Activated CD8-positive, alpha-beta T cell treated with anti-CD3 and anti-CD28 coated beads for 36 hours (primary cell): Measurements from ENCODE around the gene CDH3. TPM values are rescaled to one million over a fixed set of nuclear protein-coding genes. Genes with fewer than 3 reads are reported as not detected.

ENCODE experiments used
- ATAC-seq: fragments of 200-7000 bp; cut with Tn5 transposase; one replicate; pipeline ENCODE4 v1.10.0; 2021; ENCODE audit warnings: mild to moderate bottlenecking, moderate library complexity
- CTCF ChIA-PET: fragments of 350-600 bp; sonication (Branson Sonifier 250); formaldehyde crosslinking; loops from one replicate; lab custom pipeline; 2021; ENCODE audit warnings: antibody characterized with exemption; lab: Charles Lee
- POLR2A ChIA-PET: fragments of 350-600 bp; sonication (Branson Sonifier 250); formaldehyde crosslinking; loops from one replicate; lab custom pipeline; 2021; ENCODE audit warnings: antibody characterized with exemption; lab: Charles Lee
- DNase-seq: peaks from one replicate; pipeline ENCODE4 v3.0.0-alpha.2; 2020
- H3K27ac Mint-ChIP-seq: one replicate; pipeline ENCODE4 v1.8.0; 2021; ENCODE audit warnings: mild to moderate bottlenecking, mixed read lengths
- H3K27me3 Mint-ChIP-seq: one replicate; pipeline ENCODE4 v1.8.0; 2021; ENCODE audit warnings: mixed read lengths
- H3K36me3 Mint-ChIP-seq: one replicate; pipeline ENCODE4 v1.8.0; 2021; ENCODE audit warnings: low read depth, mixed read lengths
- H3K4me1 Mint-ChIP-seq: one replicate; pipeline ENCODE4 v1.8.0; 2021; ENCODE audit warnings: low read depth, mixed read lengths
- H3K4me3 Mint-ChIP-seq: one replicate; pipeline ENCODE4 v1.8.0; 2021; ENCODE audit warnings: mild to moderate bottlenecking, moderate library complexity, mixed read lengths
- H3K9me3 Mint-ChIP-seq: one replicate; pipeline ENCODE4 v1.8.0; 2021; ENCODE audit warnings: mixed read lengths
- intact Hi-C: fragments of 100-400 bp; cut with micrococcal nuclease; formaldehyde crosslinking; loops from one replicate; pipeline ENCODE4 v1.10.0; 2022
- total RNA-seq, 2 experiments: library from RNA; stranded (reverse); gene quantifications; one replicate each; pipeline ENCODE4 v1.2.3, GENCODE V29; 2021
- TF ChIP-seq, protein P1 (sequence below): fragments of 200-600 bp; IDR thresholded peaks from one replicate; pipeline ENCODE4 v1.8.0; 2022; ENCODE audit warnings: antibody characterized with exemption, mild to moderate bottlenecking

Gene CDH3
- total RNA-seq, 2 experiments from 2014 or later, result 0.65 to 2.1 TPM

- no peaks in the 10 kb centered on the region for H3K36me3 Mint-ChIP-seq
- ChIA-PET POLR2A (interaction anchor here (1.0 to 1.5 kb wide), 2 partner anchors 18 to 24 kb away, joined by 3 read pairs; no protein-coding TSS in a partner anchor), CTCF (interaction anchor here (1.8 kb wide), 1 partner anchor 78 kb away, joined by 7 read pairs; no protein-coding TSS in a partner anchor)
- no peaks in the 10 kb centered on the region for H3K9me3 Mint-ChIP-seq
- TF ChIP-seq, protein P1, sequence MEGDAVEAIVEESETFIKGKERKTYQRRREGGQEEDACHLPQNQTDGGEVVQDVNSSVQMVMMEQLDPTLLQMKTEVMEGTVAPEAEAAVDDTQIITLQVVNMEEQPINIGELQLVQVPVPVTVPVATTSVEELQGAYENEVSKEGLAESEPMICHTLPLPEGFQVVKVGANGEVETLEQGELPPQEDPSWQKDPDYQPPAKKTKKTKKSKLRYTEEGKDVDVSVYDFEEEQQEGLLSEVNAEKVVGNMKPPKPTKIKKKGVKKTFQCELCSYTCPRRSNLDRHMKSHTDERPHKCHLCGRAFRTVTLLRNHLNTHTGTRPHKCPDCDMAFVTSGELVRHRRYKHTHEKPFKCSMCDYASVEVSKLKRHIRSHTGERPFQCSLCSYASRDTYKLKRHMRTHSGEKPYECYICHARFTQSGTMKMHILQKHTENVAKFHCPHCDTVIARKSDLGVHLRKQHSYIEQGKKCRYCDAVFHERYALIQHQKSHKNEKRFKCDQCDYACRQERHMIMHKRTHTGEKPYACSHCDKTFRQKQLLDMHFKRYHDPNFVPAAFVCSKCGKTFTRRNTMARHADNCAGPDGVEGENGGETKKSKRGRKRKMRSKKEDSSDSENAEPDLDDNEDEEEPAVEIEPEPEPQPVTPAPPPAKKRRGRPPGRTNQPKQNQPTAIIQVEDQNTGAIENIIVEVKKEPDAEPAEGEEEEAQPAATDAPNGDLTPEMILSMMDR, result no peak
- intact Hi-C loops, result no loop called here
- DNase-seq (no peak), ATAC-seq (no peak)
- H3K4me1 Mint-ChIP-seq, result peaks cover 14% of the 10 kb centered on the region
- no peaks in the 10 kb centered on the region for H3K27me3 Mint-ChIP-seq
- H3K4me3 Mint-ChIP-seq, result no peak overlapping the region
- H3K27ac Mint-ChIP-seq, result no peak overlapping the region
Observed at GRCh38 chr16:68722119-68723024, 77.3 kb downstream of the CDH3 start.

DNA sequence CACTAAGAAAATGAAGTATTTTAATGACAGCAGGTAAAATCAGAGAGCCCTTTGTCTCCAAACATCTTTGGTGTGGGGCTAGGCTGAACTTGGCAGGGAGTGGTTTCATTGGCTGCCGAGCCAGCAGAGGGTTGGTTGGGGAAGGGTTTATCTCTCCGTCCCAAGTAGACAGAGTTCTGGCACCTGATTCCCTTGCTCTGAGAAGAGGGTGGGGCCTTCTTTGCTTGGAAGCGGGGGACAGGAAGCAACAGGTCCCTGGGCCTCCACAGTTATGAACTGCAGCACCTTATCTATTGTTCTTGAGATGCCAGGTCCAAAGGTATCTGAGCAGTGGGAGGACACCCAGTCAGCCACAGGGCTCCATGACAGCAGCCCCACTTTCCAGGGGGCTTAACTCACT is 79.7 kb downstream of the CDH3 start:
- no peak for DNase-seq
- Mint-ChIP-seq H3K36me3 (no peaks in the 10 kb centered on the region), H3K27me3 (peaks cover 2% of the 10 kb centered on the region), H3K9me3 (no peaks in the 10 kb centered on the region), H3K27ac (no peak overlapping the region), H3K4me3 (no peak overlapping the region), H3K4me1 (peaks cover 11% of the 10 kb centered on the region)
- TF ChIP-seq, protein P1, result no peak
- intact Hi-C loops, result no loop called here
- POLR2A ChIA-PET, result no interaction called here
- no peak for ATAC-seq
- CTCF ChIA-PET, result no interaction called here

DNA sequence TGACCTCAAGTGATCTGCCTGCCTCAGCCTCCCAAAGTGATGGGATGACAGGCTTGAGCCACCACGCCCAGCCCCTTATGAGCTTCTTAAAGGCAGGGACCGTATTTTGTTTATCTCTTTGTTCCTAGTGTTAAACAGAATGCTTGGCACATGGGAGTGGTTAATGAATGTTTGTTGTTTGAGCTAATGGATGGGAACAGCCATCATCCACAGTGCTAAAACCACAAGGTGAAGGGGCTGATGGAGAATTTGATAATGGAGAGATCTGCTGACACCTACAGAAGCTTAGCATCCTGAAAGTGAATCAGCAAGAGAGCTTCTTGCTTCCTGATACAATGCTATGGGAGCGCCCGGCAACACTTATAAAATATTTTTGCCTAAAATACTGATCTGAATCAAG is 83.4 kb downstream of the CDH3 start:
- Mint-ChIP-seq H3K4me3 (no peak overlapping the region), H3K27ac (no peak overlapping the region), H3K9me3 (no peaks in the 10 kb centered on the region), H3K36me3 (no peaks in the 10 kb centered on the region), H3K4me1 (no peaks in the 10 kb centered on the region), H3K27me3 (peaks cover 8% of the 10 kb centered on the region)
- TF ChIP-seq, protein P1, result no peak
- POLR2A ChIA-PET, result no interaction called here
- DNase-seq, result no peak
- intact Hi-C loops, result no loop called here
- CTCF ChIA-PET, result no interaction called here
- no peak for ATAC-seq

DNA sequence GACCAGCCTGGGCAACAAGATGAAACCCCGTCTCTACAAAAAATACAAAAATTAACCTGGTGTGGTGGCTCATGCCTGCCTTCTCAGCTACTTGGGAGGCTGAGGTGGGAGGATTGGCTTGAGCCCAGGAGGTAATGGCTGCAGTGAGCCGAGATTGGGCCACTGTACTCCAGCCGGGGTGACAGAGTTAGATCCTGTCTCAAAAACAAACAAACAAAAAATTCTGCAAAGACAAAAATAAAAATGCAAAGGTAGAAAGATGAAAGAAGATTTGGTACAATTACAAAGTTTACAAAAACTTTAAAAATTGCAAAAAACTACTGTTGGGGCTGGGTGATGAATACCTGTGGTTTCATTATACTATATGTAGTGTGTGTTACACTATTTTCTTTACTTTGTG is 86.5 kb downstream of the CDH3 start:
- no peaks in the 10 kb centered on the region for H3K9me3 Mint-ChIP-seq
- H3K36me3 Mint-ChIP-seq, result no peaks in the 10 kb centered on the region
- H3K27ac Mint-ChIP-seq, result no peak overlapping the region
- TF ChIP-seq, protein P1, result no peak
- no peak for DNase-seq
- peaks cover 19% of the 10 kb centered on the region for H3K27me3 Mint-ChIP-seq
- ChIA-PET POLR2A (no interaction called here), CTCF (no interaction called here)
- ATAC-seq, result no peak
- H3K4me1 Mint-ChIP-seq, result no peaks in the 10 kb centered on the region
- H3K4me3 Mint-ChIP-seq, result no peak overlapping the region
- intact Hi-C loops, result no loop called here

- ChIA-PET POLR2A (no interaction called here), CTCF (no interaction called here)
- TF ChIP-seq, protein P1, result no peak
- intact Hi-C loops, result no loop called here
- ATAC-seq, result no peak
- Mint-ChIP-seq H3K4me3 (no peak overlapping the region), H3K9me3 (no peaks in the 10 kb centered on the region), H3K4me1 (peaks cover 3% of the 10 kb centered on the region), H3K27ac (no peak overlapping the region), H3K36me3 (no peaks in the 10 kb centered on the region), H3K27me3 (peaks cover 23% of the 10 kb centered on the region)
- no peak for DNase-seq
Observed at GRCh38 chr16:68732042-68732680, 87.1 kb downstream of the CDH3 start.
